Endodermal cell (in vitro differentiated cells): ENCODE data around the gene GNAO1. TPM values are rescaled to one million over a fixed set of nuclear protein-coding genes. Genes with fewer than 3 reads are reported as not detected.

ENCODE experiments used
- DNase-seq: peaks from one replicate; pipeline ENCODE4 v3.0.0-alpha.2; 2017
- H3K27ac ChIP-seq: 2 replicates; pipeline ENCODE4 v1.5.1; 2013; ENCODE audit warnings: mild to moderate bottlenecking, low read depth, low read length, moderate library complexity
- H3K27me3 ChIP-seq: 2 replicates; pipeline ENCODE4 v1.6.1; 2013; ENCODE audit warnings: mild to moderate bottlenecking, low read length, moderate library complexity; ENCODE audit not compliant: insufficient read depth, control insufficient read depth, poor library complexity, severe bottlenecking
- H3K36me3 ChIP-seq: 2 replicates; pipeline ENCODE4 v1.7.0; 2013; ENCODE audit warnings: mild to moderate bottlenecking, low read length, moderate library complexity; ENCODE audit not compliant: control insufficient read depth, insufficient read depth
- H3K4me1 ChIP-seq: one replicate; pipeline ENCODE4 v1.7.0; 2013; ENCODE audit warnings: low read length; ENCODE audit not compliant: control insufficient read depth, insufficient read depth
- H3K4me3 ChIP-seq: 2 replicates; pipeline ENCODE4 v1.5.1; 2013; ENCODE audit warnings: mild to moderate bottlenecking, low read length, moderate library complexity
- H3K9ac ChIP-seq: 2 replicates; pipeline ENCODE4 v1.6.1; 2013; ENCODE audit warnings: mild to moderate bottlenecking, low read length, moderate library complexity; ENCODE audit not compliant: poor library complexity, severe bottlenecking; ENCODE audit errors: extremely low read depth
- H3K9me3 ChIP-seq: 2 replicates; pipeline ENCODE4 v1.6.1; 2013; ENCODE audit warnings: mild to moderate bottlenecking, low read length, moderate library complexity; ENCODE audit not compliant: control insufficient read depth
- H3K27ac Mint-ChIP-seq: 2 replicates; pipeline ENCODE4 v1.8.0; 2020; ENCODE audit warnings: mixed read lengths
- H3K27me3 Mint-ChIP-seq: 2 replicates; pipeline ENCODE4 v1.8.0; 2021; ENCODE audit warnings: mild to moderate bottlenecking, mixed read lengths; ENCODE audit not compliant: insufficient read depth
- H3K36me3 Mint-ChIP-seq: 2 replicates; pipeline ENCODE4 v1.8.0; 2020; ENCODE audit warnings: low read depth, mixed read lengths
- H3K4me1 Mint-ChIP-seq: 2 replicates; pipeline ENCODE4 v1.8.0; 2020; ENCODE audit warnings: mixed read lengths
- H3K4me3 Mint-ChIP-seq: 2 replicates; pipeline ENCODE4 v1.8.0; 2020; ENCODE audit warnings: mild to moderate bottlenecking, moderate library complexity, mixed read lengths
- H3K9me3 Mint-ChIP-seq: 2 replicates; pipeline ENCODE4 v1.8.0; 2020; ENCODE audit warnings: mild to moderate bottlenecking, mixed read lengths
- CTCF ChIP-seq: fragments of 200-600 bp; sonication (generic); conservative IDR thresholded peaks from 2 replicates; pipeline ENCODE4 v1.5.0; 2021; ENCODE audit warnings: antibody characterized with exemption, mild to moderate bottlenecking
- WGBS, 2 experiments: methylation state at CpG; one replicate each; pipeline versions ENCODE4 v1.1.5 to v1.1.7; 2013; ENCODE audit warnings: missing lambda C conversion rate in 2 of 2, mixed read lengths in 1 of 2; ENCODE audit not compliant: insufficient coverage in 1 of 2, insufficient read length in 1 of 2; 5-methylcytosine and 5-hydroxymethylcytosine counted together
- total RNA-seq, 2 donors: library from RNA; stranded (reverse); fragmentation: NEBNext Ultra II Directional in 1 of 2; extraction: Animal tissue kit (Norgen Biotek cat#: 25700) in 1 of 2; gene quantifications; 2 replicates in 1 of 2; 3 replicates in 1 of 2; pipeline ENCODE4 v1.2.1, GENCODE V29; 2021

GNAO1 gene
- total RNA-seq, 2 donors from 2014 or later = 2.7 to 7.1 TPM

- Histone ChIP-seq H3K27ac (no peak overlapping the region), H3K4me1 (peaks cover 9% of the 10 kb centered on the region), H3K36me3 (no peaks in the 10 kb centered on the region), H3K9me3 (no peaks in the 10 kb centered on the region), H3K4me3 (no peak overlapping the region), H3K9ac (no peak overlapping the region), H3K27me3 (no peaks in the 10 kb centered on the region)
- H3K36me3 Mint-ChIP-seq = no peaks in the 10 kb centered on the region
- H3K27me3 Mint-ChIP-seq = no peaks in the 10 kb centered on the region
- peaks cover 25% of the 10 kb centered on the region for H3K4me1 Mint-ChIP-seq
- H3K27ac Mint-ChIP-seq = no peak overlapping the region
- WGBS, 2 experiments = 89 to 91% methylated on average over 15 of the region's 15 CpGs
- H3K4me3 Mint-ChIP-seq = no peak overlapping the region
- peak; percentile 31 for DNase-seq
- no peak for TF ChIP-seq CTCF
- H3K9me3 Mint-ChIP-seq = no peaks in the 10 kb centered on the region
Measured at GRCh38 chr16:56353054-56353921, 162.0 kb downstream of the GNAO1 start.

- no peak overlapping the region for H3K4me3 Mint-ChIP-seq
- H3K4me3 ChIP-seq = no peak overlapping the region
- no peaks in the 10 kb centered on the region for H3K9me3 ChIP-seq
- H3K36me3 Mint-ChIP-seq = no peaks in the 10 kb centered on the region
- H3K4me1 ChIP-seq = peaks cover 12% of the 10 kb centered on the region
- H3K27ac ChIP-seq = no peak overlapping the region
- no peak overlapping the region for H3K27ac Mint-ChIP-seq
- no peaks in the 10 kb centered on the region for H3K27me3 ChIP-seq
- 89 to 97% methylated on average over 6 to 7 of the region's 7 CpGs for WGBS, 2 experiments
- H3K9ac ChIP-seq = no peak overlapping the region
- H3K27me3 Mint-ChIP-seq = no peaks in the 10 kb centered on the region
- peaks cover 29% of the 10 kb centered on the region for H3K4me1 Mint-ChIP-seq
- TF ChIP-seq CTCF = no peak
- no peaks in the 10 kb centered on the region for H3K36me3 ChIP-seq
- H3K9me3 Mint-ChIP-seq = no peaks in the 10 kb centered on the region
- DNase-seq = no peak
Measured at GRCh38 chr16:56354016-56354415, 162.7 kb downstream of the GNAO1 start.

GRCh38 chr16:56354746-56355145, 163.5 kb downstream of the GNAO1 start:
- Histone ChIP-seq H3K4me3 (no peak overlapping the region), H3K36me3 (no peaks in the 10 kb centered on the region), H3K9ac (no peak overlapping the region), H3K9me3 (no peaks in the 10 kb centered on the region), H3K4me1 (peaks cover 12% of the 10 kb centered on the region), H3K27me3 (no peaks in the 10 kb centered on the region), H3K27ac (no peak overlapping the region)
- Mint-ChIP-seq H3K4me1 (peaks cover 33% of the 10 kb centered on the region), H3K4me3 (no peak overlapping the region), H3K9me3 (no peaks in the 10 kb centered on the region), H3K27ac (no peak overlapping the region), H3K27me3 (no peaks in the 10 kb centered on the region), H3K36me3 (no peaks in the 10 kb centered on the region)
- peak; percentile 31 for DNase-seq
- WGBS, 2 experiments = 94 to 96% methylated on average over 13 of the region's 17 CpGs
- no peak for TF ChIP-seq CTCF
